ENCODE data around the gene STC2. TPM values are rescaled to one million over a fixed set of nuclear protein-coding genes. Genes with fewer than 3 reads are reported as not detected.
"Not testable (repeated sequence)": the region's sequence is repeated elsewhere in the genome, so short reads cannot be mapped to it uniquely, and the experiment has no call there.

The STC2 gene, protein sequence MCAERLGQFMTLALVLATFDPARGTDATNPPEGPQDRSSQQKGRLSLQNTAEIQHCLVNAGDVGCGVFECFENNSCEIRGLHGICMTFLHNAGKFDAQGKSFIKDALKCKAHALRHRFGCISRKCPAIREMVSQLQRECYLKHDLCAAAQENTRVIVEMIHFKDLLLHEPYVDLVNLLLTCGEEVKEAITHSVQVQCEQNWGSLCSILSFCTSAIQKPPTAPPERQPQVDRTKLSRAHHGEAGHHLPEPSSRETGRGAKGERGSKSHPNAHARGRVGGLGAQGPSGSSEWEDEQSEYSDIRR
- total RNA-seq (2013), result not detected
- polyA plus RNA-seq, result not detected
- not detected in 2 replicates for polyA minus RNA-seq
- total RNA-seq, result 0 to 15.4 (median 0.07) reads per million in 11 experiments

GRCh38 chr5:173327948-173328843 is at the start of gene STC2:
Gene STC2, minus strand, starts transcription at chr5:173328414. Its CDS starts 221 bp downstream, at chr5:173328193.
- Histone ChIP-seq H3K4me2 (replicated peaks; ENCODE audit: extremely low read depth, low read length, poor library complexity, severe bottlenecking) (peak within 1 kb of the TSS; percentile 50), H3K27ac (ENCODE audit: low read depth in 1 of 2, low read length in 2 of 2) (no peak within 1 kb of the TSS), H3K36me3 (replicated peaks in 1 of 2; ENCODE audit: control insufficient read depth in 1 of 2, insufficient read depth in 2 of 2, low read length in 2 of 2) (no peaks in the 10 kb centered on the region), H3K9ac (ENCODE audit: insufficient read depth, low read length, poor library complexity, severe bottlenecking) (no peak within 1 kb of the TSS), H3K4me3 (replicated peaks in 1 of 3; ENCODE audit: low read depth in 2 of 3, low read length in 3 of 3) (peak within 1 kb of the TSS in 1 of 3 experiments; percentile 31), H3K27me3 (ENCODE audit: control insufficient read depth in 2 of 2, insufficient read depth in 2 of 2, low read length in 2 of 2) (peaks cover 67 to 92% of the 10 kb centered on the region in 2 donors), H2AFZ (ENCODE audit: insufficient read depth, low read depth, low read length, poor library complexity, severe bottlenecking) (no peak within 1 kb of the TSS), H4K20me1 (ENCODE audit: insufficient read depth, low read length) (no peaks in the 10 kb centered on the region), H3K9me3 (replicated peaks in 1 of 2; ENCODE audit: control insufficient read depth in 1 of 2, insufficient read depth in 1 of 2, low read length in 2 of 2) (peaks cover 10 to 17% of the 10 kb centered on the region in 2 donors), H3K4me1 (ENCODE audit: control insufficient read depth in 1 of 2, insufficient read depth in 2 of 2, low read length in 2 of 2) (peaks cover 12 to 26% of the 10 kb centered on the region in 2 donors), H3K79me2 (ENCODE audit: insufficient read depth, low read length) (no peaks in the 10 kb centered on the region)
- WGBS (ENCODE audit: insufficient coverage), result 1% methylated on average over 60 of the region's 72 CpGs
- DNase-seq, result no peak
- Mint-ChIP-seq H3K4me3 (peak within 1 kb of the TSS; percentile 55 to 93), H3K9me3 (peaks cover 0 to 20% (median 14%) of the 10 kb centered on the region in 7 donors), H3K36me3 (peaks cover 0 to 1% of the 10 kb centered on the region in 2 donors), H3K27me3 (ENCODE audit: low read depth in 3 of 3) (peaks cover 86 to 94% (median 87%) of the 10 kb centered on the region in 3 donors), H3K4me1 (peaks cover 36% of the 10 kb centered on the region), H3K27ac (peak within 1 kb of the TSS in 1 of 7 donors; percentile 3)
- intact Hi-C loops (cut with micrococcal nuclease), result no loop called here
- TF ChIP-seq CTCF (IDR thresholded peaks at IDR 0.05), result no peak

GRCh38 chr5:173371400-173371799 is 43.2 kb upstream of the STC2 start:
- H3K9me3 Mint-ChIP-seq, result peaks cover 0 to 14% (median 5%) of the 10 kb centered on the region in 7 donors
- H3K27ac Mint-ChIP-seq, result no peak overlapping the region
- no peaks in the 10 kb centered on the region for H3K27me3 ChIP-seq (ENCODE audit: control insufficient read depth in 2 of 2, insufficient read depth in 2 of 2, low read length in 2 of 2)
- no peak overlapping the region for H3K4me3 Mint-ChIP-seq
- no peak overlapping the region for H3K27ac ChIP-seq (ENCODE audit: low read depth in 1 of 2, low read length in 2 of 2)
- no peak overlapping the region for H3K4me3 ChIP-seq (replicated peaks in 1 of 3; ENCODE audit: low read depth in 2 of 3, low read length in 3 of 3)
- no peak for DNase-seq
- no peaks in the 10 kb centered on the region for H3K4me1 ChIP-seq (ENCODE audit: control insufficient read depth in 1 of 2, insufficient read depth in 2 of 2, low read length in 2 of 2)
- no peak for TF ChIP-seq CTCF (IDR thresholded peaks at IDR 0.05)
- H3K9me3 ChIP-seq (replicated peaks in 1 of 2; ENCODE audit: control insufficient read depth in 1 of 2, insufficient read depth in 1 of 2, low read length in 2 of 2), result peaks cover 2 to 8% of the 10 kb centered on the region in 2 donors
- H4K20me1 ChIP-seq (ENCODE audit: insufficient read depth, low read length), result no peaks in the 10 kb centered on the region
- H2AFZ ChIP-seq (ENCODE audit: insufficient read depth, low read depth, low read length, poor library complexity, severe bottlenecking), result no peak overlapping the region
- no peaks in the 10 kb centered on the region for H3K36me3 Mint-ChIP-seq
- no peak overlapping the region for H3K4me2 ChIP-seq (replicated peaks; ENCODE audit: extremely low read depth, low read length, poor library complexity, severe bottlenecking)
- H3K27me3 Mint-ChIP-seq (ENCODE audit: low read depth in 3 of 3), result peaks cover 1 to 13% (median 8%) of the 10 kb centered on the region in 3 donors
- H3K36me3 ChIP-seq (replicated peaks in 1 of 2; ENCODE audit: control insufficient read depth in 1 of 2, insufficient read depth in 2 of 2, low read length in 2 of 2), result no peaks in the 10 kb centered on the region
- H3K9ac ChIP-seq (ENCODE audit: insufficient read depth, low read length, poor library complexity, severe bottlenecking), result no peak overlapping the region
- no peaks in the 10 kb centered on the region for H3K4me1 Mint-ChIP-seq
- 100% methylated on average over 1 of the region's 2 CpGs for WGBS (ENCODE audit: insufficient coverage)
- intact Hi-C loops (cut with micrococcal nuclease), result no loop called here
- no peaks in the 10 kb centered on the region for H3K79me2 ChIP-seq (ENCODE audit: insufficient read depth, low read length)

- H3K9ac ChIP-seq (ENCODE audit: insufficient read depth, low read length, poor library complexity, severe bottlenecking); intact Hi-C loops (cut with micrococcal nuclease); H3K27me3 ChIP-seq (ENCODE audit: control insufficient read depth in 2 of 2, insufficient read depth in 2 of 2, low read length in 2 of 2); DNase-seq; H3K4me2 ChIP-seq (replicated peaks; ENCODE audit: extremely low read depth, low read length, poor library complexity, severe bottlenecking); H3K4me1 Mint-ChIP-seq; H3K9me3 Mint-ChIP-seq; H3K27ac Mint-ChIP-seq; H3K79me2 ChIP-seq (ENCODE audit: insufficient read depth, low read length); H3K36me3 Mint-ChIP-seq; H3K4me1 ChIP-seq (ENCODE audit: control insufficient read depth in 1 of 2, insufficient read depth in 2 of 2, low read length in 2 of 2); H4K20me1 ChIP-seq (ENCODE audit: insufficient read depth, low read length); H3K27ac ChIP-seq (ENCODE audit: low read depth in 1 of 2, low read length in 2 of 2); H2AFZ ChIP-seq (ENCODE audit: insufficient read depth, low read depth, low read length, poor library complexity, severe bottlenecking); H3K36me3 ChIP-seq (replicated peaks in 1 of 2; ENCODE audit: control insufficient read depth in 1 of 2, insufficient read depth in 2 of 2, low read length in 2 of 2); H3K4me3 ChIP-seq (replicated peaks in 1 of 3; ENCODE audit: low read depth in 2 of 3, low read length in 3 of 3); H3K9me3 ChIP-seq (replicated peaks in 1 of 2; ENCODE audit: control insufficient read depth in 1 of 2, insufficient read depth in 1 of 2, low read length in 2 of 2); H3K4me3 Mint-ChIP-seq: not testable (repeated sequence)
- peaks cover 8 to 18% (median 15%) of the 10 kb centered on the region in 3 donors for H3K27me3 Mint-ChIP-seq (ENCODE audit: low read depth in 3 of 3)
- no CpG with 5 or more reads among the region's 1 CpG for WGBS (ENCODE audit: insufficient coverage)
These were observed 35.2 kb upstream of the STC2 start for GRCh38 chr5:173363406-173363805.
